Type B pancreatic cell (in vitro differentiated cells): ENCODE results near the gene AP2A2. TPM values are rescaled to one million over a fixed set of nuclear protein-coding genes. Genes with fewer than 3 reads are reported as not detected.

Experiments
- DNase-seq: peaks from one replicate; pipeline ENCODE4 v3.0.0; 2021; ENCODE audit warnings: mixed read lengths; ENCODE audit not compliant: unreplicated experiment; ENCODE audit errors: extremely low spot score
- H3K27ac Mint-ChIP-seq: 2 replicates; pipeline ENCODE4 v1.8.0; 2021; ENCODE audit warnings: mild to moderate bottlenecking, mixed read lengths
- H3K27me3 Mint-ChIP-seq: 2 replicates; pipeline ENCODE4 v1.8.0; 2021; ENCODE audit warnings: mixed read lengths
- H3K36me3 Mint-ChIP-seq: 2 replicates; pipeline ENCODE4 v1.8.0; 2021; ENCODE audit warnings: mixed read lengths
- H3K4me1 Mint-ChIP-seq: one replicate; pipeline ENCODE4 v1.8.0; 2021; ENCODE audit warnings: mixed read lengths; ENCODE audit not compliant: unreplicated experiment
- H3K4me3 Mint-ChIP-seq: 2 replicates; pipeline ENCODE4 v1.8.0; 2021; ENCODE audit warnings: mild to moderate bottlenecking, mixed read lengths
- H3K9me3 Mint-ChIP-seq: 2 replicates; pipeline ENCODE4 v1.8.0; 2021; ENCODE audit warnings: mixed read lengths
- CTCF ChIP-seq: fragments of 200-600 bp; sonication (generic); conservative IDR thresholded peaks from 2 replicates; pipeline ENCODE4 v1.5.0; 2021; ENCODE audit warnings: antibody characterized with exemption, mild to moderate bottlenecking
- total RNA-seq: library from RNA; stranded (reverse); gene quantifications from 2 replicates; pipeline ENCODE4 v1.2.1, GENCODE V29; 2021; ENCODE audit warnings: low replicate concordance

AP2A2 gene
- total RNA-seq, 1 donor from 2014 or later = 109 TPM

GRCh38 chr11:1048375-1049070 lies 122.9 kb downstream of the AP2A2 start:
- DNase-seq = no peak

DNA sequence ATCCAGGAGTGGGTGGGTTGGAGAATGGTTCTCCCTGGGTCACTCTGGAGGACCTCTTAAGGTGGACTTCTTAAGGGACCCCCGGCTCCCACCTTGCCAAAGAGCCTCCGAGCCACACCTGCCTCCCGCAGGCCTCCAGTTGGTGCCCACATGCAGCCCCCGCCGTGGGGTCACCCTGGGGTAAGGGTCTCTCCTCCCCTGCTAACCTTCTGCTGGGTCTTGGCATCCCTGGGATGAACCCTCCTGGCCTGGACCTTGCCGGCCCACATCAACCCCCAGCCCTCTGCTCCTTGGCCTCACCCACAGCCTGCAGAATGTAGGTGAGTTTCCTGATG lies 123.4 kb downstream of the AP2A2 start:
- Mint-ChIP-seq H3K27ac (no peak overlapping the region), H3K36me3 (no peaks in the 10 kb centered on the region), H3K4me3 (no peak overlapping the region), H3K4me1 (peaks cover 4% of the 10 kb centered on the region), H3K27me3 (peaks cover 7% of the 10 kb centered on the region), H3K9me3 (no peaks in the 10 kb centered on the region)
- no peak for DNase-seq
- TF ChIP-seq CTCF = no peak

More at GRCh38 chr11:1048375-1049070, 122.9 kb downstream of the AP2A2 start:
- no peaks in the 10 kb centered on the region for H3K36me3 Mint-ChIP-seq
- no peak overlapping the region for H3K27ac Mint-ChIP-seq
- no peak overlapping the region for H3K4me3 Mint-ChIP-seq
- peaks cover 4% of the 10 kb centered on the region for H3K4me1 Mint-ChIP-seq
- no peak for TF ChIP-seq CTCF
- peaks cover 10% of the 10 kb centered on the region for H3K27me3 Mint-ChIP-seq
- no peaks in the 10 kb centered on the region for H3K9me3 Mint-ChIP-seq

- Mint-ChIP-seq H3K4me1 (peaks cover 4% of the 10 kb centered on the region), H3K36me3 (no peaks in the 10 kb centered on the region), H3K27ac (no peak overlapping the region), H3K4me3 (no peak overlapping the region), H3K27me3 (peaks cover 7% of the 10 kb centered on the region), H3K9me3 (no peaks in the 10 kb centered on the region)
- no peak for TF ChIP-seq CTCF
- no peak for DNase-seq
Observed at GRCh38 chr11:1049431-1049891, 123.8 kb downstream of the AP2A2 start.

DNA sequence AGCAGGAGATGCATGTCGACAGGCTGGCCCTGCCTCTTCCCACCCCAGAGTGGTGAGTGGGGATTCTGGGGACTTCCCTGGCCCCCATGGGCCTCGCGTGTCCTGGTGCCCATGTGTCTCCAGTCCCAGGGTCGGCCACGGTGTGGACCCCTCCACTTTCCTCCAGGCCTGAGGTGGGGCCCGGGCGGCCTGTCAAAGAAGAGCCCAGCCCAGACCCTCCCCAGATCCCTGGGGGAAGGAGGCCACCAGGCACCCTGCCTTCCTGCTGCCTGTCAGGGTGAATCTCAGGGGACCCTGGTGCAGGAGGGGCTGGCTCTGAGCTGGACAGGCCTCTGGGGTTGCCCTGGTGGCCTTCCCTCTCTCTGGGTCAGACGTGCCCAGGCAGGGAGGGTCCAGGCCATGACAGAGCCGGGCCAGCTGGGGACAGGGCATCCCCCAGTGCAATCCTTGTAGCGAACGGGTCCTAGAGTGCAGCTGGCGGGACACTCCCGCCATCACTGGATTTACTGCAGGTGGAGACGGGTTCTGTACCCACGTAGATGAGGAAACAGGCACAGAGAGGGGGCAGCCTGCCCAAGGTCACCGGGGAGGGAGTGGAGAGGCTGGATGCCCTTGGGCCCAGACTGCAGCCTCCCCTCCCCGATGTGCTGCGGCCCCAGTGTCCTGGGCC lies 124.4 kb downstream of the AP2A2 start:
- Mint-ChIP-seq H3K9me3 (no peaks in the 10 kb centered on the region), H3K27ac (no peak overlapping the region), H3K4me3 (no peak overlapping the region), H3K27me3 (peaks cover 7% of the 10 kb centered on the region), H3K36me3 (no peaks in the 10 kb centered on the region), H3K4me1 (peaks cover 4% of the 10 kb centered on the region)
- no peak for TF ChIP-seq CTCF
- DNase-seq = no peak

- no peaks in the 10 kb centered on the region for H3K9me3 Mint-ChIP-seq
- H3K4me3 Mint-ChIP-seq = no peak overlapping the region
- no peak for DNase-seq
- peaks cover 7% of the 10 kb centered on the region for H3K27me3 Mint-ChIP-seq
- H3K27ac Mint-ChIP-seq = no peak overlapping the region
- H3K36me3 Mint-ChIP-seq = no peaks in the 10 kb centered on the region
- H3K4me1 Mint-ChIP-seq = peaks cover 4% of the 10 kb centered on the region
- peak; percentile 94 for TF ChIP-seq CTCF
Observed at GRCh38 chr11:1050581-1051355, 125.1 kb downstream of the AP2A2 start.
